Measurements from ENCODE around the gene ST6GALNAC5. TPM values are rescaled to one million over a fixed set of nuclear protein-coding genes. Genes with fewer than 3 reads are reported as not detected.

ST6GALNAC5 gene
- polyA plus RNA-seq, 1 donor = 6.1 TPM

DNA sequence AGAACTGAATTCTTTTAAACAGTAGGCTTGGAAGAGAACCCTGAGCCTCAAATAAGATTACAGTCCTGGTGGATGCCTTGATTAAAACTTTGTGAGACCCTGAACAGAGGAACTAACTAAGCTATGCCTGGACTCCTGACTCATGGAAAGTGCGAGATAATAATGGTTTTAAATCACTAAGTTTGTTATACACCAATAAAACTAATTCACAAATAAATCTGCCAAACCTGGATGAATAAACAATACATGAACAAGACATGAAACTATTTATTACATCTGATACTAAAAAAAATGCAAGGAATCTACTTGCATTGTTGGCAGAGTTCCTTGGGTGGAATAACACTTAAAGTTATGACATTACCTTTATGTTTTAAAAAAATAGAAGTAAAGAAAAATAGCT is 233.6 kb downstream of the ST6GALNAC5 start:
- no peaks in the 10 kb centered on the region for H3K9me3 ChIP-seq (ENCODE audit: control insufficient read depth, low read depth, low read length)
- no peaks in the 10 kb centered on the region for H3K36me3 ChIP-seq (ENCODE audit: control insufficient read depth, insufficient read depth, low read length)
- DNase-seq = no peak
- no peaks in the 10 kb centered on the region for H3K4me1 ChIP-seq (ENCODE audit: control insufficient read depth, insufficient read depth, low read length)
- no peak overlapping the region for H3K4me3 ChIP-seq (ENCODE audit: low read length)
- WGBS (ENCODE audit: insufficient coverage, low lambda C conversion rate) = no CpG with 5 or more reads among the region's 1 CpG
- no peak overlapping the region for H3K27ac ChIP-seq (ENCODE audit: low read length)
- no peaks in the 10 kb centered on the region for H3K27me3 ChIP-seq (ENCODE audit: control insufficient read depth, insufficient read depth, low read length)

DNA sequence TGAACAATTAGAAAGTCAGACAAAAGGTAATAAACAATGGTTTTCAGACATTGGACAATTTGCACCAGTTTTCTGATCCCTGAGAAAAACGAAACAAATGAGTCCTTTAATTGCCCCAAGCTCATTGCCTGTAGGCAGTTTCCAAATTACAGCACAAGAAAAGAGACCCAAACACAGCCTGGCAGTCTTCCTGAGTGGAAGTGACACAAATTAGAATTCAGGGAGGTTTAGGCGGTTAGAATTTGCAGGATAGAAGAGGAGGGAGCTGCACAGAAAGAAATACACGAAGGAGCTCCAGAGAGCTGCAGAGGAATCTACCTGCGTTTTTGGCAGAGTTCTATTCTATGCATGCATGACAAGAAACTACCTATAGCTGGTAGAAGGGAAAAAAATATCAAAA is 236.2 kb downstream of the ST6GALNAC5 start:
- Histone ChIP-seq H3K36me3 (ENCODE audit: control insufficient read depth, insufficient read depth, low read length) (no peaks in the 10 kb centered on the region), H3K27ac (ENCODE audit: low read length) (no peak overlapping the region), H3K9me3 (ENCODE audit: control insufficient read depth, low read depth, low read length) (no peaks in the 10 kb centered on the region), H3K4me3 (ENCODE audit: low read length) (no peak overlapping the region), H3K4me1 (ENCODE audit: control insufficient read depth, insufficient read depth, low read length) (no peaks in the 10 kb centered on the region), H3K27me3 (ENCODE audit: control insufficient read depth, insufficient read depth, low read length) (no peaks in the 10 kb centered on the region)
- no peak for DNase-seq
- 100% methylated on average over 1 of the region's 4 CpGs for WGBS (ENCODE audit: insufficient coverage, low lambda C conversion rate)

GRCh38 chr1:77104672-77105071 is 237.4 kb downstream of the ST6GALNAC5 start:
- H3K27me3 ChIP-seq (ENCODE audit: control insufficient read depth, insufficient read depth, low read length) = no peaks in the 10 kb centered on the region
- no peaks in the 10 kb centered on the region for H3K4me1 ChIP-seq (ENCODE audit: control insufficient read depth, insufficient read depth, low read length)
- H3K4me3 ChIP-seq (ENCODE audit: low read length) = no peak overlapping the region
- H3K27ac ChIP-seq (ENCODE audit: low read length) = no peak overlapping the region
- no CpG with 5 or more reads among the region's 10 CpGs for WGBS (ENCODE audit: insufficient coverage, low lambda C conversion rate)
- no peaks in the 10 kb centered on the region for H3K36me3 ChIP-seq (ENCODE audit: control insufficient read depth, insufficient read depth, low read length)
- no peaks in the 10 kb centered on the region for H3K9me3 ChIP-seq (ENCODE audit: control insufficient read depth, low read depth, low read length)
- DNase-seq = no peak

Measured in large intestine (tissue), 3 donors.